Measurements from ENCODE around the gene DHTKD1.

Gene DHTKD1

DNA sequence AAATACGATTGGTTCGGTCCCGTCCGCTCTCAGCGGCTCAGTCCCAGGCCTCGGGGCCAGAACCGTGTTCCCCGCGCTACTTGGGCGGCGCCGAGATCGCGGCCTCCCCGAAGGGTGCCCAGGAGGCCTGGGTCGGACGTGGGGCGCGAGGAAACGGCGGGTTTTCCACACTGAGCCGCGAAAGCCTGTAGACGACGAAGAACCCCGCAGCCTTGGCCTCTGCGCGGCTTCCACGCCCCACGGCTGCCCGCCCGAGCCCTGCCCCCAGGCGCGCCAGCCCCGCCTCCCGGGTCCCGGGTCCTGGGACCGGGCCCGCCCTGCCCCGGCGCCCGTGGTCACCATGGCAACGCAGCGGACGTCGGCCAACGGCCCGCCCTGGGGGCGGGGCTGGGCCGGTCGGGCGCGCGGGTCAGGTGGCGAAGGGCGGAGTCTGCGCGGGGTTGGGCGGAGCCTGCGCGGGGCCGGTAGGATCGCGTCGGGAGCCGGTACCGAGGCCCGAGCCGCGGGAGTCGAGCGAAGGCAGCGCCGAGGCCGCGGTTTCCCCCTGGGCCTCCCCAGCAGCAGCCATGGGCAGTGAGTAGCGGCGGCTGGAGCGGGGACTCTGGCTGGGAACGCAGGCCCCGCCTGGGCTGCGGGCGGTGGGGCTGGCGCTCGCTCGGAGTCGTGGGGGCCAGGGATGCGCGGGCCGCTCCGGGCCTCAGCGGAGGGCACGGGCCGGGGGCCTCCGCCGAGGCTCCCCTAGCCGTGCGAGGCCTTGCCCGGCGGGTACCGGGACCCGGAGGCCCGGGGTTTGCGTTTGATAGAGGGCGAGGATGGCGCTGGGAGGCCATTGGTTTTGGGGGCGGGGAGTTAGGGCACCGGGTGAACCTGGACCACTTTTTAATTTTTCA lies 60.7 kb downstream of the DHTKD1 start, which contains the start of gene SEC61A2:
Gene SEC61A2 (plus strand): TSS at position 456 of the 890 bp plus-strand sequence. CDS start 111 bp downstream, at position 567.
- CTCF ChIA-PET: interaction anchor here (0.6 to 1.2 kb wide), 5 partner anchors 11 to 186 kb away, joined by 3 to 5 read pairs (median 3); no protein-coding TSS in a partner anchor
- no peaks in the 10 kb centered on the region for H3K9me3 ChIP-seq (ENCODE audit: control insufficient read depth, insufficient read depth, low read depth, low read length)
- H3K4me3 ChIP-seq (ENCODE audit: low read depth, low read length): peak within 1 kb of the TSS; percentile 99
- POLR2A ChIA-PET: no interaction called here
- no peaks in the 10 kb centered on the region for H3K4me1 ChIP-seq (ENCODE audit: control insufficient read depth, insufficient read depth, low read length)
- H3K27ac ChIP-seq (ENCODE audit: extremely low read depth, low read depth, low read length): peak within 1 kb of the TSS; percentile 51; the same call in 1 of the 2 replicates
- H3K36me3 ChIP-seq (ENCODE audit: control insufficient read depth in 2 of 2, insufficient read depth in 1 of 2, low read length in 2 of 2): peaks cover 15 to 18% of the 10 kb centered on the region in 2 experiments
- TF ChIP-seq IKZF3 (tag by site-specific recombination; IDR thresholded peaks at IDR 0.05) (no peak), ZNF248 (tag by site-specific recombination; IDR thresholded peaks at IDR 0.05) (no peak), ZBTB20 (tag by site-specific recombination; IDR thresholded peaks at IDR 0.05) (peak; percentile 81), ZNF157 (tag by site-specific recombination; IDR thresholded peaks at IDR 0.05) (no peak), ZNF335 (tag by site-specific recombination; conservative IDR thresholded peaks at IDR 0.05) (peak; percentile 71), MZF1 (tag by site-specific recombination; IDR thresholded peaks at IDR 0.05; ENCODE audit: borderline replicate concordance) (no peak), ZNF155 (tag by site-specific recombination; IDR thresholded peaks at IDR 0.05) (no peak), ZNF433 (tag by site-specific recombination; IDR thresholded peaks at IDR 0.05; ENCODE audit: low read depth) (no peak), KLF7 (tag by site-specific recombination; IDR thresholded peaks at IDR 0.05; ENCODE audit: borderline replicate concordance) (peak; percentile 44; the same call in 1 of the 2 replicates), ZFP41 (tag by site-specific recombination; IDR thresholded peaks at IDR 0.05; ENCODE audit: borderline replicate concordance) (no peak), ZNF660 (tag by site-specific recombination; IDR thresholded peaks at IDR 0.05) (peak; percentile 74), ZEB2 (tag by site-specific recombination; IDR thresholded peaks at IDR 0.05) (peak; percentile 65), ZNF558 (tag by site-specific recombination; IDR thresholded peaks at IDR 0.05) (no peak), ZBTB8A (tag by site-specific recombination; IDR thresholded peaks at IDR 0.05) (peak; percentile 71; the same call in 1 of the 2 replicates), ZNF843 (tag by site-specific recombination; IDR thresholded peaks at IDR 0.05) (no peak; the same call in 1 of the 2 replicates), KLF10 (tag by site-specific recombination; IDR thresholded peaks at IDR 0.05) (peak; percentile 45; the same call in 1 of the 2 replicates), GLI2 (tag by site-specific recombination; IDR thresholded peaks at IDR 0.05; ENCODE audit: borderline replicate concordance, low read depth) (no peak), ZNF791 (tag by site-specific recombination; IDR thresholded peaks at IDR 0.05) (0 out of 2 replicates have a peak, but pooled peaks have one; percentile 33), ZNF426 (tag by site-specific recombination; IDR thresholded peaks at IDR 0.05) (no peak), SP7 (tag by site-specific recombination; IDR thresholded peaks at IDR 0.05) (peak; percentile 51; the same call in 1 of the 2 replicates), KLF1 (tag by site-specific recombination; IDR thresholded peaks at IDR 0.05) (peak; percentile 44; the same call in 1 of the 2 replicates), RBAK (tag by site-specific recombination; IDR thresholded peaks at IDR 0.05) (no peak), ZNF624 (tag by site-specific recombination; IDR thresholded peaks at IDR 0.05) (no peak)
- TF ChIP-seq, protein P1, sequence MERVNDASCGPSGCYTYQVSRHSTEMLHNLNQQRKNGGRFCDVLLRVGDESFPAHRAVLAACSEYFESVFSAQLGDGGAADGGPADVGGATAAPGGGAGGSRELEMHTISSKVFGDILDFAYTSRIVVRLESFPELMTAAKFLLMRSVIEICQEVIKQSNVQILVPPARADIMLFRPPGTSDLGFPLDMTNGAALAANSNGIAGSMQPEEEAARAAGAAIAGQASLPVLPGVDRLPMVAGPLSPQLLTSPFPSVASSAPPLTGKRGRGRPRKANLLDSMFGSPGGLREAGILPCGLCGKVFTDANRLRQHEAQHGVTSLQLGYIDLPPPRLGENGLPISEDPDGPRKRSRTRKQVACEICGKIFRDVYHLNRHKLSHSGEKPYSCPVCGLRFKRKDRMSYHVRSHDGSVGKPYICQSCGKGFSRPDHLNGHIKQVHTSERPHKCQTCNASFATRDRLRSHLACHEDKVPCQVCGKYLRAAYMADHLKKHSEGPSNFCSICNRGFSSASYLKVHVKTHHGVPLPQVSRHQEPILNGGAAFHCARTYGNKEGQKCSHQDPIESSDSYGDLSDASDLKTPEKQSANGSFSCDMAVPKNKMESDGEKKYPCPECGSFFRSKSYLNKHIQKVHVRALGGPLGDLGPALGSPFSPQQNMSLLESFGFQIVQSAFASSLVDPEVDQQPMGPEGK (tag by site-specific recombination; IDR thresholded peaks at IDR 0.05): peak; percentile 68
- TF ChIP-seq, protein P2, sequence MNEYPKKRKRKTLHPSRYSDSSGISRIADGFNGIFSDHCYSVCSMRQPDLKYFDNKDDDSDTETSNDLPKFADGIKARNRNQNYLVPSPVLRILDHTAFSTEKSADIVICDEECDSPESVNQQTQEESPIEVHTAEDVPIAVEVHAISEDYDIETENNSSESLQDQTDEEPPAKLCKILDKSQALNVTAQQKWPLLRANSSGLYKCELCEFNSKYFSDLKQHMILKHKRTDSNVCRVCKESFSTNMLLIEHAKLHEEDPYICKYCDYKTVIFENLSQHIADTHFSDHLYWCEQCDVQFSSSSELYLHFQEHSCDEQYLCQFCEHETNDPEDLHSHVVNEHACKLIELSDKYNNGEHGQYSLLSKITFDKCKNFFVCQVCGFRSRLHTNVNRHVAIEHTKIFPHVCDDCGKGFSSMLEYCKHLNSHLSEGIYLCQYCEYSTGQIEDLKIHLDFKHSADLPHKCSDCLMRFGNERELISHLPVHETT (tag by site-specific recombination; IDR thresholded peaks at IDR 0.05): 0 out of 2 replicates have a peak, but pooled peaks have one; percentile 17
- TF ChIP-seq, protein P3, sequence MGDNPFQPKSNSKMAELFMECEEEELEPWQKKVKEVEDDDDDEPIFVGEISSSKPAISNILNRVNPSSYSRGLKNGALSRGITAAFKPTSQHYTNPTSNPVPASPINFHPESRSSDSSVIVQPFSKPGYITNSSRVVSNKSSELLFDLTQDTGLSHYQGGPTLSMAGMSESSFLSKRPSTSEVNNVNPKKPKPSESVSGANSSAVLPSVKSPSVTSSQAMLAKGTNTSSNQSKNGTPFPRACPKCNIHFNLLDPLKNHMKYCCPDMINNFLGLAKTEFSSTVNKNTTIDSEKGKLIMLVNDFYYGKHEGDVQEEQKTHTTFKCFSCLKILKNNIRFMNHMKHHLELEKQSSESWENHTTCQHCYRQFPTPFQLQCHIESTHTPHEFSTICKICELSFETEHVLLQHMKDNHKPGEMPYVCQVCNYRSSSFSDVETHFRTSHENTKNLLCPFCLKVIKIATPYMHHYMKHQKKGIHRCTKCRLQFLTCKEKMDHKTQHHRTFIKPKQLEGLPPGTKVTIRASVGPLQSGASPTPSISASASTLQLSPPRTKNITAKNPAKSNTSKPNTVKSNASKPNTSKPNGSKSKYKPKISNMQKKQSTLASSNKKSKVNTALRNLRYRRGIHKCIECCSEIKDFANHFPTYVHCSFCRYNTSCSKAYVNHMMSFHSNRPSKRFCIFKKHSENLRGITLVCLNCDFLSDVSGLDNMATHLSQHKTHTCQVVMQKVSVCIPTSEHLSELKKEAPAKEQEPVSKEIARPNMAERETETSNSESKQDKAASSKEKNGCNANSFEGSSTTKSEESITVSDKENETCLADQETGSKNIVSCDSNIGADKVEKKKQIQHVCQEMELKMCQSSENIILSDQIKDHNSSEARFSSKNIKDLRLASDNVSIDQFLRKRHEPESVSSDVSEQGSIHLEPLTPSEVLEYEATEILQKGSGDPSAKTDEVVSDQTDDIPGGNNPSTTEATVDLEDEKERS (tag by site-specific recombination; IDR thresholded peaks at IDR 0.05): 0 out of 2 replicates have a peak, but pooled peaks have one; percentile 0
- TF ChIP-seq, protein P4, sequence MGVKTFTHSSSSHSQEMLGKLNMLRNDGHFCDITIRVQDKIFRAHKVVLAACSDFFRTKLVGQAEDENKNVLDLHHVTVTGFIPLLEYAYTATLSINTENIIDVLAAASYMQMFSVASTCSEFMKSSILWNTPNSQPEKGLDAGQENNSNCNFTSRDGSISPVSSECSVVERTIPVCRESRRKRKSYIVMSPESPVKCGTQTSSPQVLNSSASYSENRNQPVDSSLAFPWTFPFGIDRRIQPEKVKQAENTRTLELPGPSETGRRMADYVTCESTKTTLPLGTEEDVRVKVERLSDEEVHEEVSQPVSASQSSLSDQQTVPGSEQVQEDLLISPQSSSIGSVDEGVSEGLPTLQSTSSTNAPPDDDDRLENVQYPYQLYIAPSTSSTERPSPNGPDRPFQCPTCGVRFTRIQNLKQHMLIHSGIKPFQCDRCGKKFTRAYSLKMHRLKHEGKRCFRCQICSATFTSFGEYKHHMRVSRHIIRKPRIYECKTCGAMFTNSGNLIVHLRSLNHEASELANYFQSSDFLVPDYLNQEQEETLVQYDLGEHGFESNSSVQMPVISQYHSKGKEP (tag by site-specific recombination; IDR thresholded peaks at IDR 0.05): 0 out of 2 replicates have a peak, but pooled peaks have one; percentile 28
- TF ChIP-seq, protein P5, sequence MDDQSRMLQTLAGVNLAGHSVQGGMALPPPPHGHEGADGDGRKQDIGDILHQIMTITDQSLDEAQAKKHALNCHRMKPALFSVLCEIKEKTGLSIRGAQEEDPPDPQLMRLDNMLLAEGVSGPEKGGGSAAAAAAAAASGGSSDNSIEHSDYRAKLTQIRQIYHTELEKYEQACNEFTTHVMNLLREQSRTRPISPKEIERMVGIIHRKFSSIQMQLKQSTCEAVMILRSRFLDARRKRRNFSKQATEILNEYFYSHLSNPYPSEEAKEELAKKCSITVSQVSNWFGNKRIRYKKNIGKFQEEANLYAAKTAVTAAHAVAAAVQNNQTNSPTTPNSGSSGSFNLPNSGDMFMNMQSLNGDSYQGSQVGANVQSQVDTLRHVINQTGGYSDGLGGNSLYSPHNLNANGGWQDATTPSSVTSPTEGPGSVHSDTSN (CRISPR knock-in tag; IDR thresholded peaks at IDR 0.05): no peak; the same call in 1 of the 2 replicates
